AG08395 (cell line): ENCODE results near the gene PCNX2.

ENCODE experiments used
- DNase-seq: peaks from one replicate; pipeline ENCODE4 v3.0.0; 2012; ENCODE audit warnings: mixed read lengths, low spot score

Gene PCNX2

GRCh38 chr1:233295237-233295974 is at the start of gene PCNX2:
PCNX2 (minus strand) TSS chr1:233295725; CDS start chr1:233295478, 247 bp downstream.
- peak; percentile 81 for DNase-seq

- DNase-seq, result no peak
Observed at GRCh38 chr1:233343262-233343661, 47.7 kb upstream of the PCNX2 start.

- no peak for DNase-seq
Observed at GRCh38 chr1:233342086-233342485, 46.6 kb upstream of the PCNX2 start.

- no peak for DNase-seq
Observed at GRCh38 chr1:233340966-233341516, 45.5 kb upstream of the PCNX2 start.

GRCh38 chr1:233340031-233340555 is 44.6 kb upstream of the PCNX2 start:
- no peak for DNase-seq

GRCh38 chr1:233338102-233338501 is 42.6 kb upstream of the PCNX2 start:
- DNase-seq, result no peak

- no peak for DNase-seq
Observed at GRCh38 chr1:233337505-233337904, 42.0 kb upstream of the PCNX2 start.

GRCh38 chr1:233336554-233337456 is 41.3 kb upstream of the PCNX2 start:
- no peak for DNase-seq

GRCh38 chr1:233334092-233334491 is 38.6 kb upstream of the PCNX2 start:
- no peak for DNase-seq

- no peak for DNase-seq
Observed at GRCh38 chr1:233333086-233333485, 37.6 kb upstream of the PCNX2 start.

- no peak for DNase-seq
Observed at GRCh38 chr1:233331676-233332519, 36.4 kb upstream of the PCNX2 start.

GRCh38 chr1:233328142-233328921 is 32.8 kb upstream of the PCNX2 start:
- DNase-seq, result no peak

- no peak for DNase-seq
Observed at GRCh38 chr1:233327651-233328141, 32.2 kb upstream of the PCNX2 start, which contains the start of gene MAP3K21. MAP3K21 (plus strand) TSS chr1:233327724; CDS start chr1:233328029, 305 bp downstream.

GRCh38 chr1:233326811-233327650 is 31.5 kb upstream of the PCNX2 start:
- DNase-seq, result no peak

GRCh38 chr1:233326319-233326718 is 30.8 kb upstream of the PCNX2 start:
- DNase-seq, result no peak

- no peak for DNase-seq
Observed at GRCh38 chr1:233323718-233324117, 28.2 kb upstream of the PCNX2 start.

- DNase-seq, result no peak
Observed at GRCh38 chr1:233320023-233320422, 24.5 kb upstream of the PCNX2 start.

- DNase-seq, result no peak
Observed at GRCh38 chr1:233319272-233319671, 23.7 kb upstream of the PCNX2 start.

- no peak for DNase-seq
Observed at GRCh38 chr1:233316473-233316872, 20.9 kb upstream of the PCNX2 start.
